OCI-LY7 (cell line): ENCODE measurements around the gene INPP5A.

Source experiments
- EZH2phosphoT487 ChIP-seq: fragments of 200-600 bp; sonication (generic); IDR thresholded peaks from 2 replicates; pipeline ENCODE4 v1.6.1; 2018; ENCODE audit warnings: low read depth, borderline replicate concordance, mild to moderate bottlenecking, mixed run types, antibody characterized with exemption, low read length, moderate library complexity, mixed read lengths
- TF ChIP-seq, protein P1 (sequence below): fragments of 200-600 bp; sonication (generic); conservative IDR thresholded peaks from 2 replicates; pipeline ENCODE4 v1.5.1; 2014; ENCODE audit warnings: mild to moderate bottlenecking, antibody characterized with exemption, low read length, moderate library complexity, mixed read lengths

DNA sequence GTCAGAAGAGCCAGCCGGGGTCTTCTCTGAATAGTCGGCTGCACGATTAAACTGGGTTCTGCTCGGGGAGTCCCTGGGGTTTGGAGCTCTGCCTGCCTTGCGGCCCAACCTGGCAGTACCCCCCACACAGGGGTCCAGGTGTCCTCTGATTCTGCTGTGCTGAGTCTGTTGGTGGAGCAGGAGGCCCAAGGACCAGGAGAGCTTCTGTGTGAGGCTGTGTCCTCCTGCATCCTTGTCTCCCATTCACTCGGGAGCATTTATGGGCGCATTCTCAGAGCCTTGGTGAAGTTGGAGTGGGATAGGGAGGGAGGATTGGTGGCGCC, 14.2 kb downstream of the INPP5A start:
- TF ChIP-seq, protein P1, sequence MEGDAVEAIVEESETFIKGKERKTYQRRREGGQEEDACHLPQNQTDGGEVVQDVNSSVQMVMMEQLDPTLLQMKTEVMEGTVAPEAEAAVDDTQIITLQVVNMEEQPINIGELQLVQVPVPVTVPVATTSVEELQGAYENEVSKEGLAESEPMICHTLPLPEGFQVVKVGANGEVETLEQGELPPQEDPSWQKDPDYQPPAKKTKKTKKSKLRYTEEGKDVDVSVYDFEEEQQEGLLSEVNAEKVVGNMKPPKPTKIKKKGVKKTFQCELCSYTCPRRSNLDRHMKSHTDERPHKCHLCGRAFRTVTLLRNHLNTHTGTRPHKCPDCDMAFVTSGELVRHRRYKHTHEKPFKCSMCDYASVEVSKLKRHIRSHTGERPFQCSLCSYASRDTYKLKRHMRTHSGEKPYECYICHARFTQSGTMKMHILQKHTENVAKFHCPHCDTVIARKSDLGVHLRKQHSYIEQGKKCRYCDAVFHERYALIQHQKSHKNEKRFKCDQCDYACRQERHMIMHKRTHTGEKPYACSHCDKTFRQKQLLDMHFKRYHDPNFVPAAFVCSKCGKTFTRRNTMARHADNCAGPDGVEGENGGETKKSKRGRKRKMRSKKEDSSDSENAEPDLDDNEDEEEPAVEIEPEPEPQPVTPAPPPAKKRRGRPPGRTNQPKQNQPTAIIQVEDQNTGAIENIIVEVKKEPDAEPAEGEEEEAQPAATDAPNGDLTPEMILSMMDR = no peak
- TF ChIP-seq EZH2phosphoT487 = no peak
